Head of caudate nucleus (tissue), 42 donors: ENCODE results near the gene FANCC.
"Not testable (repeated sequence)": the region's sequence is repeated elsewhere in the genome, so short reads cannot be mapped to it uniquely, and the experiment has no call there.

ENCODE experiments used
- DNase-seq, 42 donors: peaks; one replicate each; pipeline versions ENCODE4 v3.0.0 to v3.0.0-alpha.2; 2020 to 2021; ENCODE audit warnings: mixed read lengths in 7 of 42
- intact Hi-C: fragments of 100-400 bp; cut with DNase I; formaldehyde crosslinking; loops from one replicate; pipeline ENCODE4 v1.15.0; 2022

FANCC gene

GRCh38 chr9:95292226-95292625 is 25.3 kb downstream of the FANCC start:
- intact Hi-C loops: no loop called here
- no peak for DNase-seq

DNA sequence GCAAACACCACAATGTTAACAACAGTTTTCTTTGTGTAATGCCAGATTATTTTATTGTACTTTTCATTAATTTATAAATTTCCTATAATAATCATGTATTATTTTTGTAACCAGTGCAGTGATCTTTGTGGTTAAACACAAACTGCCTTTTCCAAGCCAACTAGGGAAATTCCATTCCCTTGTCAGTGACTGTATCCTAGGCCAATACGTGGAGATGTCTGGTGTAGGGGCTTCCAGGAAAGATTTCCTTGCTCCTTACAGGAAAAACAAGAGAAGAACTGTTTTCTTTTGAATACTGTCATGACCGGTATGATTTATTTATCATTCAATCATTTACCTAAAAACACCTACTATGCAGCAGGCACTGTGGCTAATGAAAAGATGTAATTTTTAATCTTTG is 31.4 kb downstream of the FANCC start:
- DNase-seq: no peak
- intact Hi-C loops: no loop called here

DNA sequence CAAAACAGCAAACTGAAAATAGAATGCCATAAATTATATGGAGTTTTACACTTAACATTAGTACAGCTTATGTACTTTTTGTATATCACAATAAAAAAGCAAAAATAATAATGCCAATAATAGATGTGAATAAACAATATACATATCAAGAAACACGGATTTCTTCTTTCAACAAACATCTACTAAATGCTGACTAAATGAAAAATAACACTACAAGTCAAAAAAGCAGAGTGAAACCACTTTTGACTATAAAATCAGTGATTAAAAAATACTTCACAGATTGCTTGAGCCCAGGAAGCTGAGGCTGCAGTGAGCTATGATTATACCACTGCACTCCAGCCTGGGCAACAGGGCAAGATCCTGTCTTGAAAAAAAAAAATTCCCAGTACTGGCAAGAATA is 32.2 kb downstream of the FANCC start:
- intact Hi-C loops: no loop called here
- DNase-seq: no peak

GRCh38 chr9:95284162-95285080 is 33.1 kb downstream of the FANCC start:
- no peak for DNase-seq
- intact Hi-C loops: no loop called here

GRCh38 chr9:95283673-95284072 is 33.8 kb downstream of the FANCC start:
- intact Hi-C loops: no loop called here
- no peak for DNase-seq

GRCh38 chr9:95282332-95282731 is 35.2 kb downstream of the FANCC start:
- intact Hi-C loops: no loop called here
- DNase-seq: no peak

DNA sequence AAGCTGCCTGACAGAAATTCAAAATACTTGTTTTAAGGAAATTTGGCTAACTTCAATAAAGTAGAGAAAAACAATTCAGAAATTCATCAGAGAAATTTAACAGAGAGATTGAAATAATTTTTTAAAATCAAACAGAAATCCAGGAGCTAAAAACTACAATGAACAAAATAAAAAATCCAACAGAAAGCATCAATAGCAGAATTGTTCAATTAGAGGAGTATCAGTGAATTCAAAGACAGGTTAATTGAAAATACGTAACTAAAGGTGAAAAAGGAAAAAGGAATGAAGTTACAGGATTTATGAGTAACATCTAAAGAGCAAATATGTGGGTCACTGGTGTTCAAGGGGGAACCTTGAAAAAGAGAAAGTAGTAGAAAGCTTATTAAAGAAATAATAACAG is 36.8 kb downstream of the FANCC start:
- intact Hi-C loops: no loop called here
- DNase-seq: no peak

- intact Hi-C loops: no loop called here
- no peak for DNase-seq
Measured at GRCh38 chr9:95277509-95277908, 40.0 kb downstream of the FANCC start.

GRCh38 chr9:95276395-95276954 is 41.0 kb downstream of the FANCC start:
- intact Hi-C loops: no loop called here
- DNase-seq: no peak

- DNase-seq, intact Hi-C loops: not testable (repeated sequence)
Measured at GRCh38 chr9:95274160-95274559, 43.3 kb downstream of the FANCC start.

DNA sequence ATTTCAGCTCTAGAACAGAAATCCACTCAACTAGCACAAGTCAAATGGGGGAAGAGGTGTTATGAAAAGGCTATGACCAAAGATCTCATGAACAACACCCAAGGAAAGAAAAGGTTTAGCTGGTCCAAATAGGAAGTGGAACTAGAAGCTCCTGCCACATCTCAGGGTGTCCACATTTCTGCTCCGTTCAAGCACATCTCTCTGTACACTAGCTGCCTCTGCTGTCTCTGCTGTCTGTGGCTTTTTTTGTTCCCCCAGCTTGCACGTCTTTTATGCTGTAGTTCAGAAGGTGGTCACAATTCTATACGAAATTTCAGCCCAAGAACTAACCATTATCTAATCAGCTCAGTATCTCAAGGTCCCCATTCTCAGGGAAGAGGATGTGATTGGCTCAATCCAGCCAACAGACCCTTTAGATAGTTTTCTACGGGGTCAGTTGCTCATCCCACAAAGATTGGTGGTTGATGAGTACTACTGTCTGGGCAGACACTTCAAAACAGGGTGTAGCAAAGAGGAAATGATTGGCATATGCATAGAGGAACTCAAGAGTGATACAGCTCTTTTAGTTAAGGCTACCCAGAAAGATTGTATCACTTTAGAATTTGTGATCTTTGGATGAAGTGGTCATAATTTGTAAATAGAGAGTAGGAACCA is 44.0 kb downstream of the FANCC start:
- no peak for DNase-seq
- intact Hi-C loops: no loop called here

DNA sequence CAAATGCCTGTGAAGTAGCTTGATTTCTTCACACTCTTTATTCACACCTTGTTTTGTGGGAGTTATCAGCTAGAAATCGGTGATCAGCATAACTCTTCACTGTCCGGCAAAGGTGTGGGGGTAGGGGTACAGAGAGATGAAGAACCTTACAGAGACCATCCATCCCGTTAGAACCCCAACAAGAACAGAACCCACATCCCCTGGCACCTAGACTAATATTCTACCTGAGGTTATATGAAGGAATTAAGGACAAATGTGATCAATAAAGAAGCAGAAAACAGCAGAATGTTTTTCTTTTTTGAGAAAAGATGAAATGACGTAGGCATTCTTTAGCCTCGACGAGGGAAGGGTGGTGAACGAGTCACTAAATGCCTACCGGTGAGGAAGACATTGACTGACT is 44.7 kb downstream of the FANCC start:
- intact Hi-C loops: no loop called here
- no peak for DNase-seq

DNA sequence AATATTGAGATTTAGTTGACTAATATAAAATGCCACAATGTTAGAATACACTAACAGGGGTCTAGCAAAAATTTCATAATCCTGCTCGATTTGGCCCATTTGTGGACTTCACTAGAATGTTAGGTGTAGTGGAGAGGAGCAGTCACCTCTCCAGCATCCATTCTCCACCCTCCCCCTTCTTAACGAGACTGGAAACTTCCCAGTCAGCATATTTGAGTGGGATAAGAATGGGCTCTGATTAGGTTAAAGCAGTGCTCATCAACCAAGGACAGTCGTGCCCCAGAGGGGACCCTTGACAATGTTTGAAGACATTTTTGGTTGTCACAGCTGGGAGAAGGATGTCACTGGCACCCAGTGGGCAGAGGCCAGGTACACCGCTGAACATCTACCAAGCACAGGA is 46.7 kb downstream of the FANCC start:
- DNase-seq: no peak
- intact Hi-C loops: no loop called here

GRCh38 chr9:95269803-95270773 is 47.4 kb downstream of the FANCC start:
- DNase-seq, intact Hi-C loops: not testable (repeated sequence)

DNA sequence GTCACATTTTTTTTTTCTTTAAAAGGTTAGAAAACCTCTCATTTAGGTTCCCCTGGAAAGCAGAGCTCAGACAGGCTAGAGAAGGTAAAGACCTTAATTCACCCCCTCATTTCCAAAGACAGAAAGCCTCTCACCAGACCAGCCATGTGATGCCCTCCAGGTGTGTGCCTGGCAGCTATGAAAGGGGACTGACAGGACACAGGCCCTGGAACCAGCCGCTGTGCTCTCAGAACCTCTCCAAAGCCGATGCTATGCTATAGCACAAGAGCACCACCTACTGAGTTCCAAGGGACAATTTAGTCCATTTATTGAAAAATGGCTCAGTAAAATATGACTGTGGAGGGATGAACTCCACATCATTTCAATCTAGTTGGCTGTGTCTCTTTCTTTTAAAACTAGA is 48.8 kb downstream of the FANCC start:
- intact Hi-C loops: no loop called here
- peak in 16 of 42 donors; percentile 5 to 58 (median 20) for DNase-seq

GRCh38 chr9:95266649-95267048 is 50.9 kb downstream of the FANCC start:
- intact Hi-C loops: no loop called here
- no peak for DNase-seq

DNA sequence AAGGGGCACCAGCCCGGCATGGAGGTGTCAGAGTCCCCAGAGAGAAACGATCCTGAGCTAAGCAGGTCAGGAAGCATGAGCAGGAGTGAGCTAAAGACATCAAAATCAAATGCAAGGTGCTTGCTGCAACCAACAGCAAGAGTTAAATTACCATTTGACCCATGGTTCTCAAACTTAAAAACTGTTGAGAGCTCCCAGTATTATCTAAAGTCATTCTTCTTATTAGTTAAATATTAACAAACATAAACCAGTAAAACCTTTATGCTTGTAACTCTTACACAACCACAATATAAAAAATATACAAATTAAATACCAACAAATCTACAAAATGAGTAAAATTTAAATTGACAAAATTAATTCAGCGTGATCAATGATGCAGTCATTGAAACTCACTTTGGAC is 51.5 kb downstream of the FANCC start:
- no peak for DNase-seq
- intact Hi-C loops: no loop called here

- intact Hi-C loops: no loop called here
- DNase-seq: peak in 2 of 42 donors; percentile 2 to 11
Measured at GRCh38 chr9:95264954-95265615, 52.4 kb downstream of the FANCC start.

GRCh38 chr9:95261890-95262289 is 55.6 kb downstream of the FANCC start:
- no peak for DNase-seq
- intact Hi-C loops: no loop called here
